Transverse colon (tissue), 3 donors: ENCODE data around the gene CYB5R4.

ENCODE experiments used
- CTCF ChIP-seq, 5 experiments: fragments of 200-600 bp in 3 of 5; fragments of 450-650 bp in 2 of 5; sonication (generic) in 3 of 5; IDR thresholded peaks; 1 replicate in 2 of 5; 2 replicates in 3 of 5; pipeline ENCODE4 v1.5.1; 2016 to 2017; ENCODE audit warnings: antibody characterized with exemption in 5 of 5, inconsistent platforms in 3 of 5, mild to moderate bottlenecking in 2 of 5, moderate library complexity in 1 of 5
- EP300 ChIP-seq: sonication (generic); formaldehyde crosslinking; IDR thresholded peaks from one replicate; pipeline ENCODE4 v1.6.1; 2017; ENCODE audit warnings: antibody characterized with exemption, low read depth

GRCh38 chr6:83901624-83902023 lies 42.1 kb downstream of the CYB5R4 start:
- no peak for TF ChIP-seq CTCF (IDR thresholded peaks at IDR 0.05)
- TF ChIP-seq EP300 = no peak
